Esophagus squamous epithelium (tissue), 4 donors: ENCODE measurements around the gene CIT.

Experiments used
- CTCF ChIP-seq, 6 experiments: fragments of 450-650 bp in 4 of 6; fragments of 200-600 bp in 2 of 6; sonication (generic) in 2 of 6; IDR thresholded peaks; one replicate each; pipeline ENCODE4 v1.5.1; 2016 to 2019; ENCODE audit warnings: antibody characterized with exemption in 6 of 6, mild to moderate bottlenecking in 4 of 6, moderate library complexity in 4 of 6
- POLR2A ChIP-seq, 4 donors: fragments of 450-650 bp; IDR thresholded peaks; one replicate each; pipeline ENCODE4 v1.6.1; 2017; ENCODE audit warnings: antibody characterized with exemption in 4 of 4, mild to moderate bottlenecking in 4 of 4, moderate library complexity in 3 of 4

- TF ChIP-seq POLR2A (IDR thresholded peaks at IDR 0.05) (no peak), CTCF (IDR thresholded peaks at IDR 0.05) (no peak)
These were observed 93.3 kb downstream of the CIT start for GRCh38 chr12:119783787-119784186.
